ENCODE data around the gene LRRC61.

The LRRC61 gene

DNA sequence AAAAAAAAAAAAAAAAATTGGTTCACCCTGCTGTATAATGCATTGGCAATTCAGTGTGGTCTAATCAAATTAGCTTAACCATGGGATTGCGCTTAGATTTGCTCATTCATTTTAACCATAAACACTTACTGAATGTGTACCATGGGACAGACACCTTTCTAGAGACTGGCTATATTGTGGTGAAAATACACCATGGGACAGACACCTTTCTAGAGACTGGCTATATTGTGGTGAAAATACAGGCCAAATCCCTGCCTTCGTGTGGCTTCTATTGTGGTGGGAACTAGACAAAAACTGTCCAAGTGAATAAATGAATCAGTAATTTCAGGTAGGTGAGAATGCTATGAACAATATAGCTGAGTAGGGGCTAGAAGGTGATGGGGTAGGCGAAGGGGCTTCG is 35.3 kb downstream of the LRRC61 start:
- DNase-seq = no peak

DNA sequence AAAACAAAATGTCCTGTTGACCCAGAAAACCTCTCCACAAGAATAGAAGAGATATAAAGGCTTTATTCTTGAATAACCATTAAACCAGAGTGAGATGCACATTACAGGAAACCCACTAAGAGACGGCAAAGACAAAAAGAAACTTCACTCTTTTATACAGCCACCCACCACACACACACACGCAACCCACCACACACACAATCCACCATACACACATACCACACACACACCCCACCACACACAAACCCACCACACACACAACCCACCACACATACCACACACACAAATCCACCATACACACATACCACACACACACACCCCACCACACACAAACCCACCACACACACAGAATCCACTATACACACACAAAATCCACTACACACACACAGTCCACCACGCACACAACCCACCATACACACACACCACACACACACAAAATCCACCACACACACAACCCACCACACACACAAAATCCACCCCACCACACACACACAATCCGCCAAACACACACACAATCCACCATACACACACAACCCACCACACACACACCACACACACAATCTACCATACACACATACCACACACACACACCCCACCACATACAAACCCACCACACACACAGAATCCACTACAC is 36.0 kb downstream of the LRRC61 start:
- no peak for DNase-seq

DNA sequence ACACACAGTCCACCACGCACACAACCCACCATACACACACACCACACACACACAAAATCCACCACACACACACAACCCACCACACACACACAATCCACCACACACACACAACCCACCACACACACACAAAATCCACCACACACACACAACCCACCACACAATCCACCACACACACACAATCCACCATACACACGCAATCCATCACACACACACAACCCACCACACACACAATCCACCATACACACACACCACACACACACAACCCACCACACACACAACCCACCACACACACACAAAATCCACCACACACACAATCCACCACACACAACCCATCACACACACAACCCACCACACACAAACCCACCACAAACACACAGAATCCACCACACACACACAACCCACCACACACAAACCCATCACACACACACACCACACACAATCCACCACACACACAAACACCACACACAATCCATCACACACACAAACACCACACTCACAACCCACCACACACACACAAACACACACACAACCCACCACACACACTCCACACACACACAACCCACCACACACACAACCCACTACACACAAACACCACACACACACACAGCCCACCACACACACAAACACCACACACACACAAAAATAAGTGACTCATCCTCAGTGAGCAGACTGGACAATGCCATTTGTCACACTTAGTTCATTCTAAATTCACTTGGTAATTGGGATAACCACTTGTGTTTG is 36.6 kb downstream of the LRRC61 start:
- DNase-seq = no peak

DNA sequence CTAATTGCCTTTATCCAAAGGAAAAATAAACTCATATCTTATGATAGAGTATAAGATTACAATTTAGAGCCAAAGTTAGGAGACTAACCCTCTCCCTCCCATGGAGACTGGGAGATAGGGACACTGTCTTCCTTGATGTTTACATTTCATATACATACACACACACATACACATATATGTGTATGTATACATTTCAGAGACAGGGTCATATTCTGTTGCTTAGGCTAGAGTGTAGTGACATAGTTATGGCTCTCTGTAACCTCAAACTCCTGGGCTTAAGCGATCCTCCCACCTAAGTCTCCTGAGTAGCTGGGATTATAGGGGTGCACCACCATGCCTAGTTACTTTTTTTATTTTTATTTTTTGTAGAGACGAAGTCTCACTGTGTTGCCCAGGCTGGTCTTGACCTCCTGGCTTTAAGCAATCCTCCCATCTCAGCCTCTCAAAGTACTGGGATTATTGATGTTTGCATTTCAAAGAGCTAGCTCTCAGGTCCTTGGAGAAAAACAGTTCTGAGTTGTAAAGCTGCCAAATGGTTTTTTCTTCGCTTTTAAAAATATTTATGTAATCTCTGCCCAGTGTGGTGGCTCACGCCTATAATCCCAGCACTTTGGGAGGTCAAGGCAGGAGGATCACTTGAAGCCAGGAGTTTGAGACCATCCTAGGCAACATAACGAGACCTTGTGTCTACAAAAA is 37.4 kb downstream of the LRRC61 start:
- no peak for DNase-seq

DNA sequence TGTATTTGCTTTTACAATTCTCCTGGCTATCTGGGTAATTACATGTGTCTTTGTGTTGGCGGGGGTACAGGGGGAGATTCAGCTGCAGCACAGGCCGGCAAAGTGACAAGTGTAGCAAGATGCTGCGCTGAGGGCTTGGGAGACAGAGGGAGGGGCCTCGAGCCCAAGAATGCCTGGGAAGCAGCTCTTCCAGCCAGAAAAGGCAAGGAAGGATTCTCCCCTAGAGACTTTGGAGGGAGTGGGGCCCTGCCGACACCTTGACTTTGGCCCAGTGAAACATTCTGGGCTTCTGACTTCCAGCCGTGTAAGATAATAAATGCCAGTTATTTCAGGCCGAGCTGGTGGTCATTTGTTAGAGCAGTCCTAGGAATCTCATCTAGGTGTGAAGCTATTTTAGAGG is 38.2 kb downstream of the LRRC61 start:
- no peak for DNase-seq

DNA sequence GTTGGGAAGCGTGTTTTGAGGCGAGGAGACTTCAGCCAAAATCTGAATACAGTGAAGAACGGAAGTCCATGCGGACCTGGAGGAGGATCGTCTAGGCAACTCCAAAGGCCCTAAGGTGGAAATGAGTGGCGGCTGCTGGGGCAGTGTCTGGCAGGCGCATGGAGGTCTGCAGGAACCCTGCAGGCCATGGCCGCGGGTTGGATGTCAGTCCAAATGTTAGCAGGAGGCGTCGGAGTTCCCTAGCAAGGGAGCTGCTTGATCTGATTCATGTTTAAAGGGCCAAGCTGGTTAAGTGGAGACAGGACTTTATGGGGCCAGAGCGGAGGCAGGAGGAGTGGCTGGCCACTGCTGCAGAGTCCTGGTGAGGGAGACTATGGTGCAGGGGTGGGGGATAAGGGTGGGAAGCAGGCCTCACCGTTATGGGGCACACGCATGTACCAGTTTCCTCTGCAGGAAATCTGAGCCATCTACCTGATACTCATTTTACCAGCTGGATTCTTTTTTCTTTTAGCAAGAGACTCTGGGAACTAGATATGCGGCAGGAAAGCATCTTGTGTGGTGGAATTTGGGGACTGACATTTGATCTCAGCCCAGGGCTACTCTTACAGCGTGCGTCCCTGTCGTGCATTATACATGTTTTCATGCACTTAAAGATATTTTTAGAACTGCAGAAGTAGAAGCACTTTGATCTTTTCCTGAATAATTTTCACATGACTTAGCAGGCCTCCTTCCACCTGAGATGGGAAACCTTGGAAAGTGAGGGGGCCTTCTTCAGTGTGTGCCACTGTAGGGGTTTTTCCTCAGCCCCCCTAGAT is 38.9 kb downstream of the LRRC61 start:
- DNase-seq = no peak

DNA sequence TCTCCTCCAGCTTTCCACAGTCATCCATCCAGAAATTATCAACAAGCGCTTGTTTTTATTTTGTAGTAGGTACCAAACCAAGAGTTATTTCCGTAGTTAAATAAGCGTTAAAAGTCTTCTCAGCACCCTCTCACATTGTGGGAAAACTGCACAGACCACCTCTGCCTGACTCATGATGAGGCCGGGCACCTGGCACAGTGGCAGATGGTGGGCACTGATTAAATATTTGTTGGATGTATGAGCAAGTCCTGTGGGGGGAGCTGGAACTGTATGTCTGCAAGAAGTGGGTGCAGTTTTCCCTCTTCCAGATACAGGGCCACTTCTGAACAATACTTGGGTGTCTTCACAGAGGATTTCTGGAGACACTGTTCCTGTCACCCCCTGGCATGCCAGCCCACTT is 40.2 kb downstream of the LRRC61 start:
- DNase-seq = peak; percentile 82

DNA sequence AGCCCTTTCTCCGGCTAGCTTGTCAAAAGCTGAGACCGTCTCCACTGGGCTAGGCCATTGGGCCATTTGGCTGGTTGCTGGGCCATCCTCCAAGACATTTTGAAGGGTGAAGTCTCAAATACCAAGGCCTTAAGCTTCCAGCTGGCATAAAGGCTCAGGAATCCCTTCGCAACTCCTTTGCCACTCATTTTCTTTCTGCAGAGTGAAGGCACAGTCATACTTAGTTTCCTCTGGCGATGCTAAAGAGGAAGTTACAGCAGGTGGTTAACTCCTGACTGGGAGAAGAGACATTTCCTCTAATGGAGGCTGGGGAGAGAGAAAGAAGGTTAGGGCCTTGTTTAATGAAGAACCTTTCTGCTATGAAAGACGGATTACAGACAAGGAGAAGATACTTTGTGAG is 40.7 kb downstream of the LRRC61 start:
- peak; percentile 83 for DNase-seq

DNA sequence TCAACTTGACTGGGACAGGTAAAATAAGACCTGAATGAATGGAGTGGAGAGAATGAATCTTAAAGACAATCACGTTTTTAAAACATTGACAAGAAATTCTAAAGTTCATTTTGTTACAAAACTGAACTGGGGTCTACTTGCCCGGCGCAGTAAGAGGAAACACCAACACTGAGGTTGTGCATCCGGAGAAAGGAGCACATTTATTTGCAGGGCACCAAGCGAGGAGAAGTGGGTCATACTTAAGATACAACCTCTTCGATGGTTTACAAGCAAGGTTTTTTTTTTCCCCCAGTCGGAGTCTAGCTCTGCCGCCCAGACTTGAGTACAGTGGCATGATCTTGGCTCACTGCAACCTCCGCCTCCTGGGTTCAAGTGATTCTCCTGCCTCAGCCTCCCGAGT is 42.0 kb downstream of the LRRC61 start:
- DNase-seq = no peak

DNA sequence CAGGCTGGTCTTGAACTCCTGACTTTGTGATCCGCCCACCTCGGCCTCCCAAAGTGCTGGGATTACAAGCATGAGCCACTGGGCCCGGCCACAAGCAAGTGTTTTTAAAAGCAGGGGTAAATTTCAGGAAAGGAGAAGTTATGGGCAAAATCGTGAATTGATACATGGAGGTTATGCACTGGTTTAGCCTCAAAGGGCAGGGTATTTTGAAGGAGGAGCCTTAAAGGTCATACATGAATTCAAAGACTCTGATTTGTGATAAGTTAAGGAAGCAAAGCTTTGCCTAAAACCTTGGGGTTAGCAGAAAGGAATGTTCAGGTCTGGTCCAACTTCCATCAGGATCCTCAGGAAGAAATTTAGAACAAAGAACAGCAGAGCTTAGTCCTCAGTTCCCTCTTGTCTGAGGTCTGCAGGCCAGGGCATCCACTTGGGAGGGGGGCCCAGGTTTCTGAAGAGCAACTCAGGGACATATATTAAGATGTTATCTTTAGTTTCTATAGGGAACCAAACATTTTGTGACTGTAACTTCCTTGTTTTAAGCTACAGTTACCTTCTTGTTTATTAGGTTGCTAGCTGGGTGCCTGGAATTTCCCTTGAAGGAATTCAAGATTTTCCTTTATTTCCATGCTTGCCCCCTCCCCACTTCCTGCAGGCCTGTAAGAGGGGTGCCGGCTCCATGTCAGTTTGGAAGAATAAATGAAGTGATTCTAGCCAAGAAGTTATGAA is 42.7 kb downstream of the LRRC61 start:
- DNase-seq = peak; percentile 72

DNA sequence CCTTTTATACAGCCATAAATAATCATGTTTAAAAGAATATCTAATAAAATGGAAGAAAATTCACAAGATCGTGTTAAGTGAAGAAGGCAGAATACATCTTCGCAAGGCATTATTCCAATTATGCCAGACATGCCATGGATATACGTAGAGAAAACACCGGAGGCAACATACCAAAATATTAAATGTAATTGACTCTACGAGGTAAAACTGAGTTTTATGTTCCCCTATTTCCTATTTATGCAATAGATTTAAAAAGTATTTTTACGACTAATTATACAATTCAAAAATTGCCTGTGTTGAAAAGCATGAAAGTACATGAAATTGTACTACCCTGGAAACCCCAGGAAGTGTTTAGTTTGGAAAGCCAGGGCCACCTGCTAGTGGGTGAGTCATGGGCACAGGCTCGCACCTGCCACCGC is 44.5 kb downstream of the LRRC61 start:
- no peak for DNase-seq

DNA sequence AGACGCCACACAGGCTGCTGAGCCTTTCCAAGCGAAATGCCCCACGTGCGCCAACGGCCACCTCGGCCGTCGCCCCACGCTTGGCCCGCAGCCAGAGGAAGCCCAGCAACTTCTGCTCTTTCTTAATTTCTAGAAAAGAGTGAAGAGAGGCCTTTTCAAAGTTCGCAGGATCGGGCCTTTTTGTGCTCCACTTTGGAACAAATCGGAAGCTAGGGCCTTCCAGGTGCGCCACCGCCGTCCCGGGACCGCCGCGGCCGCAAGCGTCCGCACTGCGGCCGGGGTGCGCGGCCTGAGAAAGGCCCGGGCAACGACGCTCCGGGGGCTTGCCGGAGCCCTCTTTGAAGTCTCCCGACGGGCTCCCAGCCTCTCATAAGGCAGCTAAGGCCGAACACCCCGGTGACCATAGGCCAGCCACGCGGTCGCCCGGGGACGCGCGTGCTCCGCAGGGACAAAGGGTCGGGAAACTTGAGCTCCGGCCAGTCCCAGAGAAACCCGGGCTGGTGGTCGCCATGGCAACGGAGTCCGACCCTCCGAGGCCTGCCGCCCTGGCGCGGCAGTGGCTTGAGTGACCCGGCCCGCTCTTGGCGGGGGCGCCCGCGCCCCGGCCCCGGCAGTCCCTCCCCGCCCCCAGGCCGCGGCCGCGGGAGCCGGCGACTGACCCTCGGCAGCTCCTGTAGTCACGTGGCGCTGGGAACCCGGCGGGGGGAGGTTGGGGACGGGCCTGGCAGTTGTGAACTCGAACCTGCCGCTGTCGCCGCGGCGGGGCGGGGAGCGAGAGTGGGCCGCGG is 45.1 kb downstream of the LRRC61 start, which contains the start of gene REPIN1:
TSS of gene REPIN1 (plus strand) at position 727 of the 788 bp plus-strand sequence. CDS start 890 bp downstream, outside the sequence.
- peak; percentile 95 for DNase-seq

DNA sequence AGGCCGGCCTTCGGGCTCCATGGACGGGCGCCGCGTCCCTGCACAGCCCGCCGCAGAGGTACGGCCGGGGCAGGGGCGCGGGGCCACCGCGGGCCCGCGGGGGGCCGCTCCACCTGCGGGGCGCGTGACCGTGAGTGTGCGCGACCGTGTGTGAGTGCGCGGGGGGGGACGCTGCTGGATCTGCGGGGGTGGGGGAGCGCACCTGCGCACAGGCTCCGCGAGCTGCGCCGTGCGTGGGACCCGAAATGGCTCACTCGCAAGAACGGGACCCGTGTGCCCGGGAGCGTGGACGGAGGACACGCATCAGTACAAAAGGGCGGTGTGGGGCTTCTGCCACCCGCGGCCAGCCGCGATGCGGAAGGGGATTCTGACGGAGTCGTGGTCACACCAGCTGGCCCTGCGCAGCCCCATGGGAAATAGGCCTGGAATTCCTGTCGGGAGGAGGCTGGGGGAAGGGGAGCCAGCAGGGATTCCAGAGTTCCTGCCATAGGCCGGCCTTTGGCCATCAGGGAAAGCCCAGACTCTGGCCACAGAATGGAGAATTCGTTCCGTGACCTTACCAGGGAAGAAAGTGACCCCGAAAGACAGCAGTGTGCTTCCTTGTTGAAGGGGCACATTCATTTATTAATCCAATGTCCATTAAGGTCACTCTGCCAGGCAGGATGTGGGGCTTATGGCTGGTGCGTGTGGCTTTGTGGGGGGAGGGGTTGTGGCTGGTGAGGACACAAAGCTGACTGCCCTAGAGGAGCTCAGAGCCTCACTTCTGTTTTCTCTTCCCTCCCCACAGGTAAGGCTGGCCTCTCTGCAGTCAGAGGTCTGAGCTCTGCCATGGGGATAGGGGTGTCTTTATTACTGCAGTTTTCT is 46.0 kb downstream of the LRRC61 start:
- peak; percentile 84 for DNase-seq

DNA sequence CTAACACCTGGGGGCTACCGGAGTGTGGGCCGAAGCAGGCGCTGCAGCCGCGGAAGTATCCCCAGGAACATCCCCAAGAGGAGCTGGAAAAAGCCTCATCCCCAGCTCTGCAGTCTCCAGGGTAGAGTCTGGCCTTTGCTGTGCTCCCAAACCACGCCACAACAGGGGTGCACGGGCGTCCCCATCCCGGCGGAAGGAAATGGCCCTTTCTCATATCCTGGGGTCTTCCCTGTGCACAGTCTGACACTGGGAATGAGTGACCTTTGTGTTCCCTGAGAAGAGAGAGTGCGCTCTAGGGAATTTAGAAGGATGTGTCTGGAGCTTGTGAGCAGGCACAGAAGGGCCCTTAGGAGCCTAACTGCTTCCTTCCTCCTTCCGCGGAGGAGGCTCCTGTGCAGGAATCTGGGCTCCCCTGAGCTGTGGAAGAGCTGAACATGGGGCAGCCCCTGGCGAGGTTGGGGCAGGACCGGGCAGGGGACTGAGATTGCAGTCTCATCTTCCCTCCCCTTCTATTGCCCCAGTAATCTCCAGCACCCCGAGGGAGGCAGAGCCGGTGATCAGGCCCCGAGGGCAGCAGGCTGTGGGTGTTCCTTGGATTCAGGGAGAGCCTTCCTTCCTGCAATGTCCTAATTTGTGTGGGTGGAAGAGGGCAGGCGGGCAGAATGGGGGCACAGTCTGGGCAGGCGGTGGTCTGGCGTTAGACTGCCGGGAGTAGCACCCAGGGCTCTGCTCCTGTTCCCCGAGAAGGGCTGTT is 46.8 kb downstream of the LRRC61 start:
- DNase-seq = no peak

DNA sequence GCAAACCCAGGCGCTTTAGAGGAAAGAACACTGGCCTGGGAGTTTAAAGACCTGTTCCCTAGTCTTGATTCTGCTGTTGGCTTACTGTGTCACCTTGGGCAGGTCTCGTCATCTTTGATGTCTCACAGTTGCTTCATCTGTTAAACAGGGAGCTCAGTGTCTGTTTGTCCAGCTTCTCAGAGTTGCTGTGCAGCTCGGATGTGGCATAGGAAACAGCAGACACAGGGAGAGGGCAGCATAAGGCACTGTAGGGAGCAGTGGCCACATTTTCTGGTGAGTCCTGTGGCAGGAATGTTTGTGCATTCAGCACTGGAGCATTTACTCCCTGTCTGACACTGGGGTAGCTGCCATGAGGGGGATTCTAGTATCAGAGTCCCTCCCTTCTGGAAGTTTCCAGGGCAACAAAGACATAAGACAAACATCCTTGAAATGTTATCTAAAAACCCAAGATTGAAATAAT is 47.5 kb downstream of the LRRC61 start:
- no peak for DNase-seq

DNA sequence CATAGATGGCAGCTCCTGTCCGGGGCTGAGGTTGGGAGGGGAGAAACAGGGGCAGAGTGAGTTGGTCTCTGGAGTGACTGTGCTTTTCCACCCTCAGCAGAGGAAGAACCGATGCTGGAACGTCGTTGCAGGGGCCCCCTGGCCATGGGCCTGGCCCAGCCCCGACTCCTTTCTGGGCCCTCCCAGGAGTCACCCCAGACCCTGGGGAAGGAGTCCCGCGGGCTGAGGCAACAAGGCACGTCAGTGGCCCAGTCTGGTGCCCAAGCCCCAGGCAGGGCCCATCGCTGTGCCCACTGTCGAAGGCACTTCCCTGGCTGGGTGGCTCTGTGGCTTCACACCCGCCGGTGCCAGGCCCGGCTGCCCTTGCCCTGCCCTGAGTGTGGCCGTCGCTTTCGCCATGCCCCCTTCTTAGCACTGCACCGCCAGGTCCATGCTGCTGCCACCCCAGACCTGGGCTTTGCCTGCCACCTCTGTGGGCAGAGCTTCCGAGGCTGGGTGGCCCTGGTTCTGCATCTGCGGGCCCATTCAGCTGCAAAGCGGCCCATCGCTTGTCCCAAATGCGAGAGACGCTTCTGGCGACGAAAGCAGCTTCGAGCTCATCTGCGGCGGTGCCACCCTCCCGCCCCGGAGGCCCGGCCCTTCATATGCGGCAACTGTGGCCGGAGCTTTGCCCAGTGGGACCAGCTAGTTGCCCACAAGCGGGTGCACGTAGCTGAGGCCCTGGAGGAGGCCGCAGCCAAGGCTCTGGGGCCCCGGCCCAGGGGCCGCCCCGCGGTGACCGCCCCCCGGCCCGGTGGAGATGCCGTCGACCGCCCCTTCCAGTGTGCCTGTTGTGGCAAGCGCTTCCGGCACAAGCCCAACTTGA is 48.2 kb downstream of the LRRC61 start:
- no peak for DNase-seq

DNA sequence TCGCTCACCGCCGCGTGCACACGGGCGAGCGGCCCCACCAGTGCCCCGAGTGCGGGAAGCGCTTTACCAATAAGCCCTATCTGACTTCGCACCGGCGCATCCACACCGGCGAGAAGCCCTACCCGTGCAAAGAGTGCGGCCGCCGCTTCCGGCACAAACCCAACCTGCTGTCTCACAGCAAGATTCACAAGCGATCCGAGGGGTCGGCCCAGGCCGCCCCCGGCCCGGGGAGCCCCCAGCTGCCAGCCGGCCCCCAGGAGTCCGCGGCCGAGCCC is 48.8 kb downstream of the LRRC61 start:
- DNase-seq = no peak

DNA sequence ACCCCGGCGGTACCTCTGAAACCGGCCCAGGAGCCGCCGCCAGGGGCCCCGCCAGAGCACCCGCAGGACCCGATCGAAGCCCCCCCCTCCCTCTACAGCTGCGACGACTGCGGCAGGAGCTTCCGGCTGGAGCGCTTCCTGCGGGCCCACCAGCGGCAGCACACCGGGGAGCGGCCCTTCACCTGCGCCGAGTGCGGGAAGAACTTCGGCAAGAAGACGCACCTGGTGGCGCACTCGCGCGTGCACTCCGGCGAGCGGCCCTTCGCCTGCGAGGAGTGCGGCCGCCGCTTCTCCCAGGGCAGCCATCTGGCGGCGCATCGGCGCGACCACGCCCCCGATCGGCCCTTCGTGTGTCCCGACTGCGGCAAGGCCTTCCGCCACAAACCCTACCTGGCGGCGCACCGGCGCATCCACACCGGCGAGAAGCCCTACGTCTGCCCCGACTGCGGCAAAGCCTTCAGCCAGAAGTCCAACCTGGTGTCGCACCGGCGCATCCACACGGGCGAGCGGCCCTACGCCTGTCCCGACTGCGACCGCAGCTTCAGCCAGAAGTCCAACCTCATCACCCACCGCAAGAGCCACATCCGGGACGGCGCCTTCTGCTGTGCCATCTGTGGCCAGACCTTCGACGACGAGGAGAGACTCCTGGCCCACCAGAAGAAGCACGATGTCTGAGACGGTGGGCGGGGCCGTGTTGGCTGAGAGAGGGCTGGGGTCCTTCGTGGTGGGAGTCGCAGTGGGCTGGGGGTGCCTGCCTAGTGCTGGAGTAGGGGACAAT is 49.3 kb downstream of the LRRC61 start:
- no peak for DNase-seq

Measured in hematopoietic multipotent progenitor cell treated with erythropoietin and hydrocortisone succinate and interleukin-3 and kit ligand, for 4 days (in vitro differentiated cells).